Fibroblast of skin of scalp (primary cell): ENCODE measurements around the gene TNFRSF11A.

Experiments
- DNase-seq: peaks from one replicate; pipeline ENCODE4 v3.0.0-alpha.2; 2013

Gene TNFRSF11A

DNA sequence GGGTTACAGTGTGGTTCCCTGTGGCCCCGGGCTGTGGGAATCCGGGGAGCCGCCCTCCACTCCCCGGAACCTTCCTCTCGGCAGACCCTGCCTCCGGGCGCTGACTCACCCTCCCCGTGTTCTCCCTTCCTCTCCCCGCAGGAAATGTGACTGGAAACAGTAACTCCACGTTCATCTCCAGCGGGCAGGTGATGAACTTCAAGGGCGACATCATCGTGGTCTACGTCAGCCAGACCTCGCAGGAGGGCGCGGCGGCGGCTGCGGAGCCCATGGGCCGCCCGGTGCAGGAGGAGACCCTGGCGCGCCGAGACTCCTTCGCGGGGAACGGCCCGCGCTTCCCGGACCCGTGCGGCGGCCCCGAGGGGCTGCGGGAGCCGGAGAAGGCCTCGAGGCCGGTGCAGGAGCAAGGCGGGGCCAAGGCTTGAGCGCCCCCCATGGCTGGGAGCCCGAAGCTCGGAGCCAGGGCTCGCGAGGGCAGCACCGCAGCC, 59.5 kb downstream of the TNFRSF11A start:
- DNase-seq: peak; percentile 8

DNA sequence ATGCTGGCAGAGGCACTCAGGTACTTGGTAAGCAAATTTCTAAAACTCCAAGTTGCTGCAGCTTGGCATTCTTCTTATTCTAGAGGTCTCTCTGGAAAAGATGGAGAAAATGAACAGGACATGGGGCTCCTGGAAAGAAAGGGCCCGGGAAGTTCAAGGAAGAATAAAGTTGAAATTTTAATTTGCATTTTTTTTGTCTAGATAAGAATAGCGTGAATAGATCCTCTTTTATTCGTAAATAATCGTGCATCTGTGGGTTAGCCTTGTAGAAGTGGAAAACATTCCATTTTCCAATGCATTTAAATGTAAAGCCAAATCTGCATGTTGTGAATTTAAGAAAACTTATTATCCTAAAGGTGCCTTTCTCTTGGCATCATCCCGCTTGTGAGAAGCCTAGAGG, 61.0 kb downstream of the TNFRSF11A start:
- no peak for DNase-seq

DNA sequence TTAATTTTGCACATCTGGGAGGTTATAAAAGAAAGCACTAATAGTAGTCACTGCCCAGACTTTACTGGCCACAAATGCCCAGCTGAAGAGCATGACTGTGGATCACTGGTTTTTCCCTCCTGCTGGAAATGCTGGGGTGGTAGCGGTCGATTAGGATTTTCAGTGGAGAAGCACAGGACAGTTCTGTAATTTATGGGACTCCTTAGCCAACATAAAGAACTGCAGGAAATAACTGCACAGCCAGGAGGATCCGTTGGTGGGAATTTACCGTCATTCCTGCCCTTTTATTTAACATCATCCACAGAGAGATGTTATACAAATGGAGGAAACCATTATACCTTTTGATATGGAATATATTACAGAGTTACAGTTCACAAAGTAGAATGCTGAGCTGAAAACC, 61.5 kb downstream of the TNFRSF11A start:
- DNase-seq: no peak

DNA sequence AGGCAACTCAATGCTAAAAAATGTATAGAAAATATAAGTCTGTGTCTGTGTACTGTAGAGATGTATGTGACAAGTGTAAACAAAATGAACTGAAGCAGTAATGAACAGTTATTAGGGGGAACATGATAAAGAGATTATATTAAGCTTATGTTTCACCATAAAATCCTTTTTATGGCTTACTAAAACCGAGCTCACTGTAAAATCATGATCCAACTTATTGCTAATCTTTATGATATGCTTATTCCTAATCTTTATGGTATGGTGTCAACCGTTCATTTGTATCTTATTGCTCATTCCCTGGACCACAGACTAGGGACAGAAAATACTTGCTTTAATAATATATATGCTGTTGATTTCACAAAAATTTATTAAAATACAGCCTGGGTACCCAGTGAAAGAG, 62.1 kb downstream of the TNFRSF11A start:
- no peak for DNase-seq

DNA sequence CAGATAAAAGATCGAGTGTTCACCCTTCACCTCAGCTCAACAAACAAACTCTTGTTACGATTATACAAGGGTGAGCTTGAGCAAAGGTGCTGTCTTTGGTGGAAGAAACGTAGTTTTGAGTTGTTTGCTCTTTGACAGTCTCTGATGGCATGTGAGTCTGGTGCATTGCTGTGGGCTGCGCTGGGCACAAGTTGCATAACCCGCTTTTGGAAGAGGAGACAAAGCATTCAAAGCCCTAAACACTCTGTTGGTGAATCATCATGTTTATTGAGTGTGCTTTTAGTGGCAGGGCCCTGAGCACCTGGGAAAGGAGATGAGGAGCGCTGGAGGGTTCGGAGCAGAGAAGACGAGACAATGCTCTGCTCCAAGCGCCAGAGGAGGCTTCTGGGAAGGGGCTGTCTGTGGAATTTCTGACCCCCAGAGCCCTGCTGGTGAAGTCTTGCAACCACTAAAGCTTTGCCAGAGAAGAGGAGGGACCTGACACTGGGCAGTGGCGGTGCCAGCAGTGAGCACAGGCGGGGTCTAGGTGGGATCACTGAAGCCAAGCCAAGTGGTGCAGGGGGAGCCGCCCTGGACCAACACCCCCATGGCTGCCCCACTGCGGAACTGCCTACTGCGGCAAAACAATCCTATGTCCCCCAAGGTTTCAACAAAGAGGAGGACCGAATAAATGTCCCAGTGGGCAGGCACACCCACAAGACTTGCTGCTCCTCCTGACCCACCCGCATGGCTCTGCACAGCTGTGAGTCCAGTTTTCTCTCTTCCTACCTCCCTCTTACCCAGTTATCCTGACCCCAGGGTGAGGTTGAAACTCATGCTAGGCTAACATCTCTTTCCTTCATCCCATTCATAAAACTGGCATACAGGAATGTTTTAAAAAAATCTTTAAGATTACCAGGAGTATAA, 64.0 kb downstream of the TNFRSF11A start:
- no peak for DNase-seq

DNA sequence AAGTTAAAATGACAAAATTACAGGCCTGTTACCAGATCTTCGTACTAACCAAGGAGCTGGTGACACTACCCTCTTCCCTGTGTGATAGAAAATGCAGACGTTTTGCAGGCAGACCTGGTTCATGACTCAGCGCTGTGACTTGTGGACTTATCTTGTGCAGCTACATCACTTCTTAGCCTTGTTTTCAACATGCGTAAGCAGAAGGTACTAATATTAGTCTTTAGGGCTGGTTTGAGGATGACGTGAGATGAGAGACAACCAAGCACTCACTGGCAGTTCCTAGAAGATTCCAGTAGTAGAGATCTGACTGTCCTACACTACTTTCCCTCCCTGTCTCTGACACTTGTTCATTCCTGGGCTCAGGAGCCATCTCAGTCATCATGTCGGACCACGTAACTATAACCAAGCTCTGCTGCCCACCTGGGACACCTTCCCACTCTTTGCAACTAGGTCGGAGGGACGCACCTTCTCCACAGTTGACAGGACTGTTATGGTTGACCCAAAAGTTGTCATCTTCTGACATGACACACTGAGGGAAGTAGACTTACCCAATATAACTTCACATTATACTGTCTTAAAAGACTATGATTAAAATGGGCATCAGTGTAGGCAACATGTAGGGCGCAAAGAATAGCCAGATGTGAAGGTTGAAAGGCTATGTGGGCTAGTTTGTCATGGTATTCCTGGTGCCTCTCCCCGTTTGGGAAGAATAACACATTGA, 64.8 kb downstream of the TNFRSF11A start:
- no peak for DNase-seq

DNA sequence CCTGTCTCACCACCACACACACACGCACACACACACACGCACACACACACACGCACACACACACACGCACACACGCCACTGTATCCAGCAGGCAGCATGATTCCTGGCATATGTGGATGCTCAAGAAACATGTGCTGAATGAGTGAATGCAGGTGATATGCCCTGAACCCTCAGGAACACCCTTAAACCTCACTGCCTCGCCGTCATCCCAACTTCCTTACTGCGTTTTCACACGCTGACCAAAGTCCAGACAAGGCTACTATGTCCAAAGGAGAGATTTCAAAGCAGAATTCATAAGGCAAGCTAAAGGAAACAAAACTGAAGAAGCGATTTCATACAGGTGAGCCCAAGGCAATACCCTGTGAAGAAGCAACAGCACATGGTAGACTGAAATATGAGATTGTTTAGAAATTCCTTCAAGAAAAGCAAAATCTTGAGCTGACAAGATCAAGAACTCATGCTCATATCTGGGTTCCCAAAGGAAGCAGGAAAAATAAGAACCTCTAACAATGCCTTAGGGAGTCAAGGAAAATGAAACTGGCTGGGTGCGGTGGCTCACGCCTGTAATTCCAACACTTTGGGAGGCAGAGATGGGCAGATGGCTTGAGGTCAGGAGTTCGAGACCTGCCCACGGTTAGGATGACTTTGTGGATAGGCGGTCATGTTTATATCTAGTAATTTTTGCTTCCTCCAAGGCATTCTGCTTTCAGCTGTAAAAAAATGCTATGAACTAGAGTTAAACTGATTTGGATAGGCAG, 69.1 kb downstream of the TNFRSF11A start:
- DNase-seq: no peak

DNA sequence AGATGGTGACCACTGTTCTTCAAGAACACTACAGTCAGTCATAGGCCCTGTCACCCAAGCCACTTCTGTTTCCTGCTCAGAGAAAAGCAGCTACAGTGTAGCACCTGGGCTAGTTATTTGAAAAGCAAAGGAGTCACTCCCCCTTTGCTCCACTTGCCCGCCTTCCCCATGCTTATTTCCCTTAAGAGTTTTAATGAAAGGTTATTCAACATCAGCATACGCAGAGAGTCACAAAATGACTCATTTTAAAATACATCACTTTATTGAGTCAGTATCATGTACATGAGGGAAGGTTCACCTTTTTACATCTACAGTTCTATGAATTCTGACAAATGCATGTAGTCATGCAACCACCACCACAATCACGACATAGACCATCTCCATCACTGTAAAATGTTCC, 71.3 kb downstream of the TNFRSF11A start:
- DNase-seq: no peak

DNA sequence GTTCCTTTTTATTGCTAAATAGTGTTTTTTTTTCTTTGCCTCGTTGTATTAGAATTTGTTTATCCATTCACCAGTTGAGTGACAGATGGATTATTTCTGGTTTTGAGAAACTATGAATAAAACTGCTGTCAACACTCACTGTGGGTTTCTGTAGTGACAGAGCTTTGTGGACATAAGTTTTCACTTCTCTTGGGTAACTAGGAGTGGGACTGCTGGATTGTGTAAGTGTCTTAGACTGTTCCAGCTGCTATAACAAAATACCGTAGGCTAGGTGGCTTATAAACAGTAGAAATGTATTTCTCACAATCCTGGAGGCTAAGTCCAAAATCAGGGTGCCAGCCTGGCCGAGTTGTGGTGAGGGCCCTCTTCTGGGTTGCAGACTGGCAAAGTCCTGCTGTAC, 71.9 kb downstream of the TNFRSF11A start:
- DNase-seq: no peak

DNA sequence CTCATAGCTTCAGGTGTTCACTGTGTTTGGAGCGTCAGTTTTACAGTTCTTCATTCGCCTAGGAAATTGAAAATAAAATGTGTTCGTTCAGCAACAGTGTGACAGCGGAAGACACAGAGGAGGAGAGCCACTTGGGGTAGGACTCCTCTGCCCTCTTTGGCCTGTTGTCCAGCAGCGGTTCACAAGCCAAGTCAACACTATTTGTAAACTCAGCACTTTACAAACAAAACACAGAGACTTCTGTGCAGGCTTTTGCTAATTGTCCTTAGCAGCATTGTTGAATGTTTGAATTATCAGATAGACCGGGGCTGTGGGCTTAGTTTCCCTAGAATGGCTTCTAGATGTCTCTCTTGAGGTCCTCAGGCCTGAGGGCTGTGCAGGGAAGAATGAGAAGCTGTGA, 73.2 kb downstream of the TNFRSF11A start:
- DNase-seq: no peak

DNA sequence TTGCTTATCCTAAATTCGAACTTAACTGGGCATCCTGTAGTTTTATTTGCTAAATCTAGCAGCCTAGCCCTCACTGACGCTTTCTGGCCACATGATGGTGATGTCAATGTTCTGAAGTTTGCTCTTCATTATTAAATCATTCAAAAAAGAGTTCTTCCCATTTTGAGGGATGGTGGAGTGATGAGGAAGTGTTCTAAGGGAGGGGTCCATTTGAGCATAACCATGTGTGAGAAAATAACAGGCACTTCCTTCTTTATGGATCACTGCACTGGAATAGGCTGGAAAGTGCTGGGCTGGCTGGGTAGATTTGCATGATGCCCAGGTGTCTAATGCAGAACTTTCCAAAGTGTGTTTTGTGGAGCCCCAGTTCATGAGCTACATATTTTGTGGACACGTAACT, 74.2 kb downstream of the TNFRSF11A start:
- DNase-seq: no peak

DNA sequence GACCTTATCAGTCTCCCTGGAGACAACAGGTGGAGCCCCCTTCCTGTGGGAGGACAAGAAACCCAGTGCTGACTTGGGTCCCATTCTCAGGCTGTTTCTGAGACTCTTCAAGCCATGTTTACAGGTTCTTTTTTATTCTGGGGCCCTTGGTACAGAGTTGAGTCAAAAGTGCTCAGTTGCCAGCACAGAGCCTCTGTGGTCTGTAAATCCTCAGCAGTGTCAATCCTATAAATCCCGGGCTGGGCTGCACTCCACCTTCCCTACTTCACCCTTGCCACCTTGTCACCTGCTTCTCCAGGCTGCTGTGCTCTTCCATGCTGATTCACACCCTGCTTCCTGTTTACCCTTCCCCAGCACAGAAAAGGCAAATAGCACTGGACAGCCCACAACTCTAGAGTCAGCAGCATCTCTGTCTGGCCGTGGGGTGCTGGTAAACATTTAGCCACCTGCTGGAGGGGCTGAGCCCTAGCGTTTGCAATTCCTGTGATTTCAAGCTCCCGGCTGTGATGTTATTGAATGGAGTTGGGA, 74.7 kb downstream of the TNFRSF11A start:
- no peak for DNase-seq

DNA sequence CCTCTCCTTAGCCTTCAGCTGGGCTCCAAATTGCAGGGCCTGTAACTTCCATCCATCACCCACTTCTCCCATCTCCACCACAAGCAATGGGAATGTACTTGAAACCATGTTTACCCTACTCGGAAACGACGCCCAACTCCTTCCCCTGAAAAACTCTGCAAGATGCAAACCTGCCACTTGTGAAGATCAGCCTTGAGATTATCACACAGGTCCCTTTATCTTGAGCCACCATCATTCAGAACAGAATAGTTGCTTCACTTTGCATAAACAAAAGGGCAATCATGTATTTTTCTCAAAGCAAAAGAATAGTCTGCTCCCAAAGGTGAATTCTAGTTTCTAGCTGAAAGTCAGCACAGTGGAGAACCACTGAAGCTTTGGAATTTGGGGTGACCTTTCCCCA, 75.8 kb downstream of the TNFRSF11A start:
- DNase-seq: no peak

DNA sequence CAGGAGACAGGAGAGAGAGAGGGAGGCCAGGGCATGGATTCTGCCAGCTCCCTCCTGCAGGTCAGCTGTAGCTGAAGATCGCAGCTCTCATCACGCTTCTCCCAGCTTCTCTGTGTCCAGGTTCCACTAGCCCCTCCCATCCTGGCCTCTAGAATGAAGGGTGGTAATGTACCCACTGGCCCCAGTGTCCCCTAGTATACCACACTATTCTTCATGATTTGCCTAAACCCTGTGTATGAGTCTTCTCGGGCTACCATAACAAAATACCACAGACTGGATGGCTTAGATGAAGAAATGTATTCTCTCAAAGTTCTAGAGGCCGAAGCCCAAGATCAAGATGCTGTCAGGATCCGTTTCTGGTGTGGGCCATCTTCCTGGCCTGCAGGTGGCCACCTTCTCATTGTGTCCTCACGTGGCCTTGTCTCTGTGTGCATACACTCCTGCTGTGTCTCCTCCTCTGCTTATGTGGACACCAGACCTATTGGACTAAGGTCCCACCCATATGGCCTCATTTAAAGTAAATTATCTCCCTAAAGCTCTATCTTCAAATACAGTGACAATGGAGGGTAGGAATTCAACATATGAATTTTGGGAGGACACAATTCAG, 77.3 kb downstream of the TNFRSF11A start:
- DNase-seq: no peak

DNA sequence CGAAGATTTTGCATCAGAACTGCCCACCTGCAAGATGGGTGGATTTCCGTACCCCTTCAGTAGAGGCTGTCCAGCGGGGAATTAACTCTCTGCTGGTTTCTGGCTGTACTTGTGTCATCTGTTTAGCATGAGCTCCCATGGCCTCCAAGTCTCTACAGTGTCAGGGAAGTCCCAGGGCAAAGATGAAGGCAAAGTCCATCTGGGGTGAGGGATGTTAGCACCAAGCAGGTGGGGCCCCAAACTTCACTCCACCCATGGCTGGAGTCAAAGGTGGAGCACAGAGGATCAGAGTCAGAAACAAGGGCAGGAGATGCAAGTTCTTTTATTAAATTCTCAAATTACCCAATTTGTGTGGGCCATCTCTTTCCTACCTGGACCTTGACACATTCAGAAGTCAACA, 78.0 kb downstream of the TNFRSF11A start:
- no peak for DNase-seq

DNA sequence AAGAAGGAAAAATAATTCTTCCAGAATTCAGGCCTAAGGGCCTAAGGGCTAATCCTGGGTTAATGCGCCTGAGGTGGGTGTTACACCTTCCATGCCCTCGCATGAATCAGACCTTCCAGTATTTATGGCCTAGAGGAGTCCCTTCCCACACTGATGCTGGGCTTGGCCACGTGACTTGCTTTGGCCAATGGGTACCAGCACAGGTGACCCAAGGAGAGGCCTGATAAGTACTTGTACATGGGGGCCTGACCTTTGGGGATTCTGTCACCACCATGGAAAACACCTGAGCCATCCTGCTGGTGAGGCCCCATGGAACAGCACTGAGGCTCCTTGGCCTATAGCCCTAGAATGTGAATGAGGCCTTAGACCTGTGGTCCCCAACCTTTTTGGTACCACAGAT, 79.8 kb downstream of the TNFRSF11A start:
- DNase-seq: no peak

DNA sequence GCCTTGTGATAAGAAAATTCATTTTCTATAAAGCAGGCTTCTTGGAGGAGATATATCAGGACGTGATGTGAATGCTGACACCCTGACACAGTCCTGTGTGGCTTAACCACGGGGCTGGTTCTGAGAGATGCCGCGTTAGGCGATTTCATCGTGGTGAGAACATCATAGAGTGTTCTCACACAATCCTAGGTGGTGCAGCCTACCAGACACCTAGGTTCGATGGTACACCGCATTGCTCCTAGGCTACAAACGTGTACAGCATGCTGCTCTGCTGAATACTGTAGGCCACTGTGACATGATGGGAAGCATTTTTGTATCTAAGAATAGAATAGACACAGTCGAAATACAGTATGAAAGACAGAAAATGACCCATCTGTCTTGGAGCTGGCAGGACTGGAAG, 82.5 kb downstream of the TNFRSF11A start:
- DNase-seq: no peak

DNA sequence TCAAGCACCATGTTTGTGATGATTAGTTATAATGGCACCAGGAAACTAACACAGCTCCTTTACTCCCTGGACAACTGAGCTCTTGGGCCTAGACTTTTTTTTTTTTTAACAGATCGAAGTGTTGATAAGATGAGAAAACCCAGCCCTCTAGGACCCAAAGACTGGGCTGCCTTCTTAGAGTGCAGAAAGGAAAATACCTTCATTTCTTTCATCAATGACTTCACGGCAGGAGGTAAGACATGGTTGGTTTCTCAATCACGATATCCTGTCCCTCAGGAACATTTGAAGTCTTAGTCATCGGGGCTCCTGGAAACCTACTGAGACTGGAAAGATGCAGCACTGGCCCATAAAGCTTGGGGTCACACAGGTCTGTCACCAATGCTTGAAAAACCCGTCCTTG, 84.7 kb downstream of the TNFRSF11A start:
- no peak for DNase-seq

DNA sequence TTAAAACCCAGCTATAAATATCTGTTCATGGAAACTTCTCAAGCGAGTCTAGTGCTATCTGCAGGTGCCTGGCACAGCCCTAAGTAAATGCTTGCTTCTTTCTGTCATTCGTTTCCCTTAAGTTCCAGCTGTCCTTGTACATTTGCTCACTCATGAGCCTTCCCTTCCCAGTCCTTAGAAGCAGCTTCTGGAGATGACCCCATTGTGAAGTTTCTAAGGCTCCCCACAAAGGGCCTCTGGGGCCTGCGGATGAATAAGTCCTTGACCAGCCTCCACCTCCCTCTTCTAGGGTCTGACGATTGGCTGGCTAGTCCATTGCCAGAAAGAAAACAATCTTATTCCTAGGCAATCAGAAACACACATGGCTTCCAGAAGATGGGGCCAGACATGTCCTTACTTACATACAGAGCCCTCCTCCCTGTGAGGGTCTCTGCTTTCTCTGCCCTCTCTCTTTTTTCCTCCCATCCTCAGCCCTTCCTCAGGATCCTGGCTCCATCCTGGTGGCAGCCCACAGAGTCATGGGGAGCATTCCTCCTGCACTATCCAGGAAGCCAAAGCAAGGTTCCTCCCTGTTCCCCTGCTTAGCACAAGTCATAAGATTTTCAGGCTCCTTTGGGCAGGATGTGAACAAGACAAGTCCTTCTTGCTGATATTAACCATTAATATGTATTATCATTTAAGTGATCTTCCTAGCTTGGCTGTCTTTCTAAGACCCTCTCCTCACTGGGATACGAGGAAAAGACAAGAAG, 87.3 kb downstream of the TNFRSF11A start:
- no peak for DNase-seq

DNA sequence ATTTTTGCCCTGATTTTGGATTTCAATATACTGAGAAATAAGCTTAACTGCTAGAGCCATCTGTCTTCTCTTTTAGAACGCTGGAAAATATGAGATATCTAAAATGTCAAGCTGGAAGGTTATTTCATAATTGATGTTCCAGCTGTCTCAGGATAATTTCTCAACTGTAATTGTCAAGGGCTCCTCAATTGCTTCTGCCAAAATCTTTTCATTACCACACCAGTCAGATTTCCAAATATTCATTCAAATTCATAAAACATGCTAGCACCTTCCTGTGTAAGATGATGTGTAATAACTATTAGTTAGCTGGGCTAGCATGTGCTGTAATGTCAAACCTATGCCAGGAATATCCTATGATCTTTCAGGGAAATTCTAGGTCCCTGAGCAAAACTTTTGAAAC, 88.1 kb downstream of the TNFRSF11A start:
- no peak for DNase-seq

DNA sequence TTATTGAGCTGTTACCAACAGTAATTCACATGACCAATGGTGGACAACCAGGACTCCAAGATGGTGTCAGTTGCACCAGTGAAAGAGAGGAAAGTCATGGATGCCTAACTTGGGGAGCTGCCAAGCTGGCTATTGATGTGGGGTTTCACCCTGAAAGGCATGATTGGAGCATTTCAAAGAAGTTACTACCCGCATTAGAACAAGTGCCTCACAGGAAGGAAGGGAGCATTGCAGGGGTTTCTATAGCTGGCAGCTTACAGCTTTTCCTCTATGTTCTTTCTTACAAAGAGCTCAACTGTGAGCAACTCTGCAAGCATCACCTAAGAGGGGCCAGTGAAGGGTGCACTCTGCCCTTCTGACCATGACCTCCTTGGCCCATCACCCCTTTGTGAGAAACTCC, 93.1 kb downstream of the TNFRSF11A start:
- no peak for DNase-seq

DNA sequence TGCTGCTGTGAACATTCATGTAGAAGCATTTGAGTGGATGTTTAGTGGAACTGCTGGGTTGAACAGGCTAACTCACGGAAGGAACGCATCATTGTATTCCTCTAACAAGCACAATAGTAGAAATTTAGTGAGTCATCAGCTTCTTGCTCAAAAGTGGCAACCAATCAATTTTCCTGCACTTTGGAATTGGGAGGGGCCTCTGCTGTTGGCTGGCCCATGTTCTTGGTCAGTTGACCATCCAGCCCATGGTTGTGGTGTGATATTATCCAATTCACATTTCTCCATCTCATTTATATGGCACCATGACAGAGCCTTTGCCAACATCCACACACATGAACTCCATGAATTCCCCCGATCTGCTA, 95.0 kb downstream of the TNFRSF11A start:
- peak; percentile 3 for DNase-seq
